GM21515 (cell line): ENCODE data around the gene ECSCR.

Experiments used
- ATAC-seq: cut with Tn5 transposase; IDR thresholded peaks from one replicate; pipeline ENCODE4 v1.9.1; 2021; ENCODE audit not compliant: unreplicated experiment

ECSCR gene

DNA sequence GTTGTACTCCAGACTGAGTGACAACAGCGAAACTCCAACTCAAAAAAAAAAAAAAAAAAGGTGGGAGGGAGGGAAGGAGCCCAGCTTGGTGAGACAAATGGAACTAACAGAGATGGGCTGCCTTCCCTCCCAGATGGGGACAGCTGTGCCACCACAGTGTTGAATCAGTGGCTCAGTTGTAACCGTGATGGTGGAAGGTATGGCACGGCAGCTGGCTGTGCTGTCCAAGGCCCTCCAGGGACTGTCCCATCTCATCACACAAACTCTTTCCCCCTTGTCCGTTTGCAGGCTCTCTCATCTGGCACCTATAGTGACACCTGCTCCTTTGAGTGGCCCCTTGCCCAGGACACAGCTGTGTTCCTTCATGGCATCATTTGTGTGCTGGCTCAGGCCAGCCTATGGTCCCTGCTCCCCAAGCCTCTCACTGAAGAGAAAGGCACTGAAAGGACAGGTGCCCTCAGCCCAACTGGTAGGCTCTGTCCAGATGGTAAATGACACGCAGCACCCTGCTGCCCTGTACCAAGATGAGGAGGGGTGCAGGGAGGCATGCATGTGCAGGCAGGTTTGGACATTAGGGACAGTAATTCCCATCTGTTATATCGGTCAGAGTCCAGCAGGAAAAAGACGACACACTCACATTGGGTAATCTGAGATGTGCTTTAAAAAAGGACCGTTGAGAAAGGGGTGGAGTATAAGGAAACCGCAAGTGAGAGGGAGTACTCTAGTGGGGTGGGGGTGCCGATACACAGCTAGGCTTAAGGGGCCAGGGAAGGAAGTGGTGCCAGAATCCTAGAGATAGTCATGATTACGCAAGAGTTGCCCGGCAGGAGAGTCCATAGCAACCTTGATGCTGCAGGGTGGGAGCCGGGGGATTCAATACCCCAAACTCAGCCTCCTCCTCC, 12.6 kb upstream of the ECSCR start:
- no peak for ATAC-seq

DNA sequence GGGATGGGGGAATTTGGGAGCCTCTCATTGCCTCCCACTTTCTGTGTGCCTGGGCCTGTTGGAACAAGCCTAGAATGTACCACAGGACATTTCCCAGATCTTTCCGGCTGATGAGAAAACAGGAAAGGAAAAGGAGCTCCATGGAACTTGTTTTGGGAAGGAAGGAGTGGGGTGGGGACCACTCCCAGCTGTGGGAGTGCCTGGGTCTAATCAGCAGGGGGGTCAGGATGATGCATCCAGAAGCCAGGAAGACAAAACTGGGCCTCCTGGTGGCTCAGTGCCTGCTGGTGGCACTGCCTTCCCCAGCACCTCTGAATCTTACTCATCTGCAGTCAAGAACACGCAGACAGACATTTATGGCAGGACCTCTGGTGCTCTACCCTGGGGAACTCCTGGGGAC, 11.0 kb upstream of the ECSCR start:
- ATAC-seq = no peak

DNA sequence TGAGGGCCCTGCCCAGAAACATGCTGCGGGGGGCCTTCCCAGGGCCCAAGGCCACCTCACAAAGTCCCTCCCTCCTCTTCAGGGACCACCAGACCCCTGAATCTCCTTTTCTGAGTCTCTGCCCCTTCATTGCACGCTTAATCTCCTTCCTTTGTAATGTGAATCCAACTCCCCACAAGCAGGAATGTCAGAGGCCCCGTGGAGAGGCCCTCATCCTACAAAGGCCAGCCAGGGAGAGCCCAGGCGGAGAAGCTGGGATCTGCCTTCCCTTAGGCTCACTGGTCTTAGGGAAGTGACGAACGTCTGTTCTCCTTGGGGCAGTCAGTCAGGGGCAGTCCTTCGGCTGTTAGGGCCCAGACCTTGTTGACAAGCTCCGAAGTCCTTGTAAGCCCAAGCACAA, 10.6 kb upstream of the ECSCR start:
- no peak for ATAC-seq

DNA sequence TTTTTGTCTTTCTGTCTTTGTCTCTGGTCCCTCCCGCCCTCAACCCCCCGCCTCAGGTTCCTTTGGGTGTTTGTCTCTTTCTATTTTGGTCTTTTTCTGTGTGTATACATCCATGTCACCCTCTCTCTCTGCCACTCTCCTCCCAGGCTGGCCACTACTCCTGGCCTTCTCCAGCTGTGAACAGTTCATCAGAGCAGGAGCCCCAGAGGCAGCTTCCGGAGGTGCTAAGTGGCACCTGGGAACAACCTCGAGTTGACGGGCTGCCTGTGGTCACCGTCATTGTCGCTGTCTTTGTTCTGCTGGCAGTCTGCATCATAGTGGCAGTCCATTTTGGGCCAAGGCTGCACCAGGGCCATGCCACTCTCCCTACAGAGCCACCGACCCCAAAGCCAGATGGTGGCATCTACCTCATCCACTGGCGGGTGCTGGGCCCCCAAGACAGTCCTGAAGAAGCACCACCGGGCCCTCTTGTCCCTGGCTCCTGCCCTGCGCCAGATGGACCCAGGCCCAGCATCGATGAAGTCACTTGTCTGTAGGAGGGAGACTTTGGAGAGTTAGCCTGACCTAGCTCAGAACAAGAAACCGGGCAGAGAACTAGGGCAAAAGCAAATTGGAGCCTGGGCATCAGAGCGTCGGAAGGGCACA, 10.0 kb upstream of the ECSCR start:
- no peak for ATAC-seq

DNA sequence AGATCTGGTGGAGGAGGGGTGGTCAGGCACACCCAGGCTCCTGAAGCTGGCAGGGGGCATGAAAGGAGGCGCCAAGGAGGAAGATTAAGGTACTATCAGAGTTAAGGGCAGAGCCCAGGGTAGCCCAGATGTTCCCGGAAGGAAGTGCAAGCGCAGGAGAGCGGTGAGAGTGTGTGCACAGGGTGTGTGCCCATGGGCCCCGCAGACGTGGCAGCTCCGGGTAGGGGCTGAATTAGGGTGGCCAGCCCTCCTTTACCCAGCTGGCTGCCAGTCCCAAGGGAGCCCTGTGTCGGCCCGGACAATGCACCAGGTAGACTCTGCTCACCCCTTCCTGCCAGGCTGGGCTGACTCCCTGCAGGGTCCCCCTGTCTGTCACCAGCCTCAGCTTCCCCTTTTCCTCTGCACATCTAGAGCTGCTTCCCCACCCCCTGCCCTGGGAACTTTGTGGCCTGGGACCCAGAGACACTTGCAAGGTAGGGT, 8.3 kb upstream of the ECSCR start, which contains the start of gene SMIM33:
SMIM33 (plus strand) TSS at position 184 of the 480 bp plus-strand sequence; CDS start at position 302, 118 bp downstream.
- no peak for ATAC-seq

DNA sequence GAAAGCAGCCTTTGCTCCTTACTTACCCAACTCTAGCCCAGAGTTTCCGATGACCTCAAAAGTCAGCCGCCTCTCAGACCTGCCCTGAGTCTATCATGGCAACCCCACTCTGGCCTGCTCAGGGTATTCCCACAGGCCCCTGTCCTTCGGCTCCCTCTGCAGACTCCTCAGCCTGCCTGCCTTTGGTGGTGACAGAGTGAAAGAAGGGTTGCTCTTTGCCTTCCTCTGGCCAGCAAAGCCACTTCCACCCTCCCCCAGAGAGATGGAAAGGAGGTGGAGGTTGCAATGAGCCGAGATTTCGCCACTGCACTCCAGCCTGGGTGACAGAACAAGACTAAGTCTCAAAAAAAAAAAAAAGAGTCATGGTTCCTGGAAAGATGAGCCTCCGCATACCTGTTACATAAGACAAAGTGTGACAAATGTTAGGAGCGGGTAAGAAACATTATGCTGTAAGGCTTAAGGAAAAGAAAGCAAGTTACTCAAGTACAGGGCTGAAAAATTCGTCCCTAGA, 5.9 kb upstream of the ECSCR start:
- ATAC-seq = no peak

DNA sequence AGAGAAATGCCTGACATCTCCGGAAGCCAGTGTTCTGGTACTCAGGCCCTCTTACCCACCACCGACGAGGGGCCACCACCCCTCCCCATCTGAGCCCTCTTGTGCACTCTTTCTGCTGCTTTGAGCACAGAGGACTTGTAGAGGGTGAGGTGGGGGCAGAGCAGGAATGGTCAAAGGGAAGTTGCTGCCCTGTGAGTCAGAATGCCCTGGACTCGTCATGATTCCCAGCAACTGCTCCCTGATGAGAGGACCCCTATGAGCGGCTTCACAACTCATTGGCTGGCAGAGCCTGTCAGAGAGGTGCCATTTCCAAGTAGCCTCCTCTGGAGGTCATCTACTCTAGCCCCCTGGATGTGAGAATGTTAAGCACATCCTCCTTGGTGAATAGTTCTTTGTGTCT, 845 bp downstream of the ECSCR start:
- ATAC-seq = no peak

DNA sequence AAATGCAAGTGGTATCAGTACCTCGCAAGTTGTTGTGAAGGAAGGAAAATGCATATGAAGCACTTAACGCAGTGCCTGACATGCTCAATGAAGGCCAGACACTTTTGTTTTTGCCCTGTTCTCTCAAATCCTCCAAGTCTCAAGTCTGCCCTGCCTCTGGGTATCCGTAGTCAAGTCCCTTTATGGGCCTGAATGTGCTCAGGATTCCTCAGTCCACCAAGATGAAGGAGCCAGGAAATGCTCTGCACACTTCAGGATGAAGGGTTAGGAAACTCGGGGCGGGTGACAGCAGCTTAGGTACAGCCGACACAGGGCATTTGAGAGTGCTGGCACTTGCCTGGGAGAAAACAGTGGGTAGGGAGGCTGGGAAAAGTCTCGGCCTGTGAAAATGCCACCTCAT, 1.4 kb downstream of the ECSCR start:
- ATAC-seq = no peak

DNA sequence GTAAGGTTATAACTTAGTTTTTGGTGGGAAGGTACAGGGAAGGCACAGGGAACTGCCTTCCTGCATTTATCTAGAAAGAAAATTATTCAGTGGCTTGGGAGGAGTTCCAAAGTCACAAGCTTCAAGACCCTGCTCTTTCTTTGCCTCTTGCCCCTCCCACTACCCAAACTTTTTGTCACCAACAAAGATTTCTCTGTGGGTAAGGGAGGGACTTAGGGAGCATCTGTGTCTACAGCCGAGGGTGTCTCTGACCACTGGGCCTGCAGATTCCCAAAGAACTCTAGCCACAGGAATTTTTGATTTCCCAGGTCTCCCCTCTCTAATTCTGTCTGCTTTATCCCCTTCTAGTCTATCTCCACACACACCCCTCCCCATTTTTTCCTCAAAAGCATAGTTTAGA, 2.1 kb downstream of the ECSCR start:
- ATAC-seq = no peak

DNA sequence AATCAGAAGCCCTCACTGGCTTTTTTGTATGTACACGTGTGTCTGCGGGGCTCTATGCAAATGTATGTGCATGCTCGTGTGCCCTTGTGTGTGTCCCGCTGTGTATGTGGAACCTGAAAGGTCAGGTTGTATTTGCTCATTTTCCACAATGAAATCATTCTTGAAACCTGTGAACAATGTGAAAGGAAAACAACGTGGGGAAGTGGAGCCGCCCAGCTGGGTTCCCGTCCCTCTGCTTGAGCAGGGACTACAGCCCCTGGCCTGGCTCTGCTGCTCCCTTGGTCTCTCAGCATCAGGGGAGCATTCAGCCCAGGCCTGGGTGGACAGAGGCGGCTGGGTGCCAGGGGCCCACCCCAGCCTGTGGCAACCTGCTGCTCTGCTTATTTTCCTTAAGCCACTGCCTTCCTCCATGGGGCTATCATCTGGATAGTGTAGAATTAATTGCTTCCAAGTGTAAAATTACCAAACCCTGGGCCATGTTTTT, 3.0 kb downstream of the ECSCR start:
- peak; percentile 31 for ATAC-seq

DNA sequence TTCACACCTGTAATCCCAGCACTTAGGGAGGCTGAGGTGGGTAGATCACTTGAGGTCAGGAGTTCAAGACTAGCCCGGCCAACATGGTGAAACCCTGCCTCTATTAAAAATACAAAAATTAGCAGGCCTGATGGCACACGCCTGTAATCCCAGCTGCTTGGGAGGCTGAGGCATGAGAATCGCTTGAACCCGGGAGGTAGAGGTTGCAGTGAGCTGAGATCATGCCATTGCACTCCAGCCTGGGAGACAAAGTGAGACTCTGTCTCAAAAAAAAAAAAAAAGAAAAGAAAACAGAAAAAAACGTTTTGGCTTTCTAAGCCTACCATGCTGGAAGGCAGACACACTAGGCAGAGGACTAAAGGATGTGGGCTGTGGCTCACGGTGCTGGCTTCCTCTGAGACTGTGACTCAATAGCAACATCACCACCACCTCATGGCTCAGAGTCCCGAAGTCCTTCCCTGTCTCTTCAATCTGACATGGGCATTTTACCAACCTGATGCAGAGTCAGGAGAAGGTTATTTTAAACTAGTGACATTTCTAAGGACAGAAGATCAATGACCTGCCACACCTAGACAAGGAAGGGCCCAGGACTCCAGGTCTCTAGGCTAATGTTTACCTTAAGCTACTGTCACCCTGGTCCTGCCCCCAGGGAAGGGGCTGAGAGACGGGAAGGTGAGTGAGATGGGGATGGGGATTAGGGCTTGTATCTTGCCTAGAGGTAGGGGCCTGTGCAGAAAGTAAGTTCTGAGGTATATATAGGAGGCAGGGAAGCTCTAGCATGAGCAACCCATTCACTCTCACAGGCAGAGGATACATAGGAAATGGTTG, 3.7 kb downstream of the ECSCR start:
- peak; percentile 66 for ATAC-seq

DNA sequence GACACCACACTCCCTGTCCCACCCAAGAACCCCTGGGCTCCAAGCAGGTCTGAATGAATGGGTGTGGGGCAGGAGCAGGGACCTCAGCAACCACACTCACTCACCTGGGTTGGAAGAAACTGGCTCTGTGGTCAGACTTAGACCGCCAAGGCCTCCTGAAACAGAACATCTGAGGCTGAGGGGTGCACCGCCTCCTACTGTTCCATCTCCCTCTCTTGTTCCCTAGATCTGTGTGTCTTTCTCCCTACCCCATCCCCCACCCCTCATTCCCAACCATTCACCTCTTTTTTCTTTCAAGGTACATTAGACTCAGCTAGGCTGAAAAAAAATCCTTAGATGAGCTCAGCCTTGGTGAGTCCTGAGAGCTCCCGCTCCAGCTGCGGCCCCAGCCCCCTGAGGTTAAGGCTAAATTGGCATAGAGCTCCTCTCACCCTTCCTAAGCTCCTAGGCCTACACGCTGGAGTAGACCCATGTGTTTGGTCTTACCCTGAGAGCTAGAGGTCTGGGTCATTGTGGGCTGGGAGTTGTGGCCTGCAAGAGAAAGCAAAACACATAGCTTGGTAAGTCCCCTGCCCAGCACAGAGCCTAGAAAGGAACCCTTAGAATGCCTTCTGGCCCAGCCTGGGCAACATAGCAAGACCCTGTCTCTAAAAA, 4.8 kb downstream of the ECSCR start:
- ATAC-seq = no peak

DNA sequence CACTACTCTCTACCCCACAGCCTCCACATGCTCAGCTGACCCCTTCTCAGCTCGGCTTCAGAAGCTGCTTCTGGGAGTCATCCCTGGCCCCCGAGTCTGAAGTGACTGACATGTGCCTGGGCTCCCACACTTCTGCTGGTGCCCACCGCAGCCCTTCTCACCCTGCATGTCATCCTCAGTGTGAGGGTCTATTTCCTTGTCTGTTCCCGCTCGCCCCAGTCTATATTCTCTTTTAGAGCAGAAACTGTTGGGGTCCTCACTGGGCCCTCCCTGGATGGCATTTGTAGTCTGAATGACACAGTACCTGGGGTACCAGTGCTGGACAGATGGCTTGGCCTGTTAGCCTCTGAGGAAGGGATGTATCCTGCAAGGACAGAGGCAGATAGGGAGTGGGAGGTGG, 5.3 kb downstream of the ECSCR start:
- ATAC-seq = no peak

DNA sequence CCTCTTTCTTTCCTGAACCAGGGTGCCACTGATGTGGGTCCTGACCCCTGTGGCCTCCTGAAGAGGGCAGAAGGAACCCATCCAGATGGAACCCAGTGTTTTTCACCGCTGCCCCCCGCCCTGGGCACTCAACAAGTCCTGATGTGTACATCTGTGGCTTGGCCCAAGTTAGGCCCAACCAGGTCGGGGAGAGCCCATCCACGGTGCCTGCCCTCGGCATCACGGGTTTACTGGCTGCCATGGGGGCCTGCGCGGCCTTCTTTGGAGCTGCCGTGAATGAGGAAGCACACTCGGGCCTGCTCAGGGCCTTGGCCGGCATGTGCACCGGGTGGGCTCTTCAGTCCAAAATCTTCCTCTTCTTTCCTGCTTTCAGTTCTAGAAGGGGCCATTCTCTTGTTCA, 5.8 kb downstream of the ECSCR start:
- ATAC-seq = no peak

DNA sequence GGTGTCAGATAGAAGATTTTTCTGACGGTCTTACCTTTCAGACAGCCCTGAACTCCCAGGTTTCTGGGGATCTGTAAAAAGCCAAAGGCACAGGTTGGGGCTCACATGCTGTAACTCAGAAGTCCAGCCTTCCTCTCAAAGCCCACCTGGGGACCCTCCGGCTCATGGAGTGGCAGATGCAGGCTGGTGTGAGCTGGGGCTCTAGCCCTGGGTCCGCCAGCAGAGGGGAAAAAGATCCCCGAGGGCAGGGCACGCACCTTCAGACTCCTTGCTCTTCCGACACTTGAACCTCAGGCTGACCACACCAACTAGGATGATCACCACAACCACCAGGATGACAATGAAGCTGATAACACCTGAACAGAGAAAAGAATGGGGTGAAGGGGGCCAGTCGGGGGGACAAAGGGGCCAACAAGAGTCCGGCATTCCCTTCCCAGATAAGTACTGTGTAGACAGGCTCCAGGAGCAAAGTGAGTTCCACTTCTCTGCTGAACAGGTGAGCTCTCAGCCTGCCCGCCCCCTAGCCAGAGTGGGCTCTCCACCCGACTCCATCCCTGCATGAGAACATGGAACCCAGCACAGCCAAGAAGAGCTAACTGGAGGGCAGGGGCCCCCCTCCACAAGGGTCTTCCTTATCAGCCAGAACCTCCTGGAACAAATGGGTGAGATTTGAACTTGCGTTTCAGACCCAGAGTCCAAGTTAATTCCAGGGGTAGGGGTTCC, 7.8 kb downstream of the ECSCR start:
- ATAC-seq = no peak

DNA sequence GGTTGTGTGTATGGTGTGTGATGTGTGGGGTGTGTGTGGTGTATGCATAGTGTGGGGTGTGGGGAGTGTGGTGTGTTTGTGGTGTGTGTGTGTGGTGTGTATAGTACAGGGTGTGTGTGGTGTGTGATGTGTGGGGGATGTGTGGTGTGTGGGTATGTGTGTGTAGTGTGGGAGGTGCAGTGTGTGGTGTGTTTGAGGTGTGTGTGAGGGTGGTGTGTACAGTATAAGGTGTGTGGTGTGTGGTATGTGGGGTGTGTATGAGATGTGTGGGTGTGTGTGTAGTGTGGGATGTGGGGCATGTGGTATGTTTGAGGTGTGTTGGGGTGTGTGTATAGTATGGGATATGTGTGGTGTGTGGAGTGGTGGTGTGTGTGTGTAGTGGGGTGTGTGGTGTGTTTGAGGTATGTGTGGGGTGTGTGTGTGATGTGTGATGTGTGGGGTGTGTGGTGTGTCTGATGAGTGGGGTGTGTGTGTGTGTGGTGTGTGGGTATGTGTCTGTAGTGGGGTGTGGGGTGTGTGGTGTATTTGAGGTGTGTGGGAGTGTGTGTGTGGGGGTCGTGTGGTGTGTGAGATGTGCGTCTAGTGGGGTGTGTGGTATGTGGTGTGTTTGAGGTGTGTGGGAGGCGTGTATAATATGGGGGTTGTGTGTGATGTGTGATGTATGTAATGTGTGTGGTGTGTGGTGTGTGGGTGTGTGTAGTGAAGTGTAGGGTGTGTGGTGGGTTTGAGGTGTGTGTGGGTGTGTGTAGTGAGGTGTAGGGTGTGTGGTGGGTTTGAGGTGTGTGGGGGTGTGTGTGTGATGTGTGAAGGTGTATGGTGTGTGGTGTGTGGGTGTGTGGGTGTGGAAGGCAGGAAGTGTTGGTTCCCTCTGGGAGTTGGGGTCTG, 8.6 kb downstream of the ECSCR start:
- no peak for ATAC-seq

DNA sequence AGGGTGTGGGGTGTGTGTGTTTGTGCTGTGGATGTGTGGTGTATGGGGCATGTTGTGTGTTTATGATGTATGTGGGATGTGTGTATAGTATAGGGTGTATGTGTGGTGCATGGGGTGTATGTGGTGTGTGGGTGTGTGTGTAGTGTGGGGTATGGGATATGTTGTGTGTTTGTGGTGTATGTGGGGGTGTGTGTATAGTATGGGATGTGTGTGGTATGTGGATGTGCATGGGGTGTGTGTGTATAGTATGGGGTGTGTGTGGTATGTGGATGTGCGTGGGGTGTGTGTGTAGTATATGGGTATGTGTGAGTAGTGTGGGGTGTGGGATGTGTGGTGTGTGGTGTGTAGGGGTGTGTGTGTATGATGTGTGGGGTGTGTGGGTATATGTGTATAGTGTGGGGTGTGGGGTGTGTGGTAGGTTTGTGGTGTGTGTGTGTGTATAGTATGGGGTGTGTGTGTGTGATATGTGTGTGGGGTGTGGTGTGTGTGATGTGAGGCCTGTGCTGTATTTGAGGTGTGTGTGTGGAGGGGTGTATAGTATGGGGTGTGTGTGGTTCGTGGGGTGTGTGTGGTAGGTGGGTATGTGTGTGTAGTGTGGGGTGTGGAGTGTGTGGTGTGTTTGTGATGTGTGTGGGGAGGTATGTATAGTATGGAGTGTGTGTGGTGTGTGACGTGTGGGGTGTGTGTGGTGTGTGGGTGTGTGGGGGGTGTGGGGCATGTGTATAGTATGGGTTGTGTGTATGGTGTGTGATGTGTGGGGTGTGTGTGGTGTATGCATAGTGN, 10.5 kb downstream of the ECSCR start:
- ATAC-seq = no peak

DNA sequence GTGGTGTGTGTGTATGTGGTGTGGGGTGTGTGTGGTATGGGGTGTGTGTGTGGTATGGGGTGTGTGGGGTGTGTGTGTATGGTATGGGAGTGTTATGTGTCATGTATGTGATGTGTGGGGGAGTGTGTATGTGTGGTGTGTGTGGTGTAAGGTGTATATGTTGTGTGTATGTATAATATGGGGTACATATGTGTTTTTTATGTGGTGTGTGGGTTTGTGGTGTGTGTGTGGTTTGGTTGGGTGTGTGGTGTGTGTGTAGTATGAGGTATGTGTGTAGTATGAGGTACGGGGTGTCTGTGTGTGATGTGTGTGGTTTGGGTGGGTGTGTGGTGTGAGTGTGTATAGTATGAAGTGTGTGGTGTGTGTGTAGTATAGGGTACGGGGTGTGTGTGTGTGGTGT, 11.4 kb downstream of the ECSCR start:
- no peak for ATAC-seq
